NCI-H1930 (cell line): ENCODE results near the gene MYO15B.
A peak's percentile ranks its signal among the peaks of the same experiment; 100 is the strongest.

Experiments
- DNase-seq, 2 experiments: peaks; one replicate each; lab custom pipeline; 2025; lab: John Stamatoyannopoulos, UW

MYO15B gene

DNA sequence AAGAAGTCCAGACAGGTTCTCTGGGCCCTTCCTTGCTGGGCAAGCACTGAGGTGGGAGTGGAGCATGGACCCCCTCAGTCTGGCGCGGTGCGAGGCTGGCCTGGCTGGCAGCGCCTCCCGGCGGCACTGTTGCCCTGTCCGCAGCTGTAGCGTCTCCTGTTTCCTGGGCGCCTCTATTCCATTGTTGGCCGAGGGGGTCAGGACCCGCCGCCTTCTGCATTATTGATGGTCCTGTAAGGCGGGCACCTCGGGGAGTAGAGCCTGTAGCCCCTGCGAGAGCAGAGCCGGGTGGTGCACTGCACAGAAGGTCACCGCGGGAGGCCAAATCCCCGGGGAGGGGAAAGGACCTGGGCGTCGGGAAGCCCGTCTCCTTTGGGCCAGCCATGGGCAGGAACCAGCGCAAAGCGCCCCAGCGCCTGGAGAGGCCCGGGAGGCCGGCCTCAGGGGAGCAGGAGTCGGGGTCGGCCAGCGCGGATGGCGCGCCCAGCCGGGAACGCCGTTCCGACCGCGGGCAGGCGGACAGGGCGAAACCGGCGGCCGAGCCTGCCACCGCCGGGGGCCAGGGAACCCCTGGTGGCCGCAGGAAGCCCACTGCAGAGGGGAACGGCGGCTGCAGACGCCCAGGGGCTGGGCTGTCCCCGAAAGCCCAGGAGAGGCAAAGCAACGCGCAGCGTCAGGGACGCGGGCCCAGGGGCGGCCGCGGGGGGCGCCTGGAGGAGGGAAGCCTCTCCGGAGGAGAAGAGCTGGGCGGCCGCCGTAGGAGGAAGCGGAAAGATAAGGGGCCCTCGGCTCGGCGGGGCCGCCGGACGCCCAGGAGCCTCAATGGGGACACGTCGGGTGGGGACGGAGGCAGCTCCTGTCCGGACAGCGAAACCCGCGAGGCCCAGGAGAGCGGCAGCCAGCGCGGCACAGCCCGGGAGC, at the start of gene MYO15B:
TSS of gene MYO15B (plus strand) at position 126 of the 921 bp plus-strand sequence. CDS start at position 384, 258 bp downstream.
- peak; percentile 50 to 68 for DNase-seq

DNA sequence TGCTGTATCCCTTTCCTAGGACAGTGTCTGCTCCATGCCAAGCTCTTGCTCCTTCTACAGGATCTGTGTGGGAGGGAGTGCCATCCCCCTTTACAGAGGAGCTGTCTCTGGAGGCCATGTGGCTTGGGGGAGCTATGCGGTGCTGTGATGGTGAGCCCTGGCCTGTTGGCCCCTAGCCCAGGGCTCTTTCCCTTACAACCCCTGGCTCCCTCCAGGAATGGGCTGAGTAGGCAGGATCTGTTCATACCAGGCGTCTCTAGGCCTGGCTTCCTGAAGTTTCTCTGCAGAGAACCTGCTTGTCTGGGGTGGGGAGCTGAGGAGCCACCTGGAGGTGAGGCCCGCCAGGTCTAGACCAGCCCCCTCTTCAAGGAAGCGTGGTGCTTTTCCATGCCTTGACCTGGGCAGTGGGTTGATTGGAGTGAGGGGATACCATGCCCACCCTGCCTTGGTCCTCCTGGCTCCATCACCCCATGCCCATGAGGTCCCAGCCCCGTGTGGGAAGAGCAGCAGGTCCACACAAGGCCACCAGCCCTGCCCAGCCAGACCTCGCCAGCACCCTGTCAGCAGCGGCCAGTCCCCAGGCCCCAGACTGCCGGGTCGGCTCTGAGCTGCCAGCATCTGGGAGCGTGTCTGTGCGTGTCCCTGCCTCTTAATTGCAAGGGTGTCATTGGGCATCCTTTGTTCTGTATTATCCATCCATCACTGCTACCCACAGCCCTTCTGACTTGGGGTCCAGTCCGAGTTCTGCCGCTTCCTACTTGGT, 47.5 kb upstream of the MYO15B start:
- DNase-seq, result no peak

DNA sequence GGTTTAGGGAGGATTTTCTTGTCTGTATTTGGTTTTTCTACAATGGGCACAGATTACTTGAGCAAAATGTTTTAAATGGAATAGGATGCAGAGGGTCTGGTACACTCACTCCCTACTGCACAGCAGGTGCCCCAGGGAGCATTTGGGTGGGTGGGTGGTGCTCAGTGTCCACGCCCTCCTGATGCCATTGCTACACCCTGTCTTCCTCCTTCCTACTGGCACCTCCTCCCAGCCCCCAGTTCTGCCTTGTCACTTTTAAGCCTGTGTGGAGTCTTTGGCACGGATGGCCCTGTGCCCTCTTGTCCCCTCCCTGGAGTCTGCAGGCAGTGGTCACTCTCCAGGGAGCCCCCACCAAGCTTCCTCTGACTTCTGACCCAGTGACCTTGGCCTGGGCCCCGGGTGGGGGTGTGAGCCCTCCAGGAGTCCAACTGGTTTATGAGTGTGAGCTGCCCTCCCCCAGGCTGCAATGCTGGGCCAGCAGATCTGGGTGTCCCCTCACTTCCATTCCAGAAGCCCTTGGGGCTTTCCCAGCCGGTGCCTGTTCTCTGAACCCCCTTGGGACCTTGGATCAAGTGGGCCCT, 46.6 kb upstream of the MYO15B start:
- DNase-seq, result no peak

DNA sequence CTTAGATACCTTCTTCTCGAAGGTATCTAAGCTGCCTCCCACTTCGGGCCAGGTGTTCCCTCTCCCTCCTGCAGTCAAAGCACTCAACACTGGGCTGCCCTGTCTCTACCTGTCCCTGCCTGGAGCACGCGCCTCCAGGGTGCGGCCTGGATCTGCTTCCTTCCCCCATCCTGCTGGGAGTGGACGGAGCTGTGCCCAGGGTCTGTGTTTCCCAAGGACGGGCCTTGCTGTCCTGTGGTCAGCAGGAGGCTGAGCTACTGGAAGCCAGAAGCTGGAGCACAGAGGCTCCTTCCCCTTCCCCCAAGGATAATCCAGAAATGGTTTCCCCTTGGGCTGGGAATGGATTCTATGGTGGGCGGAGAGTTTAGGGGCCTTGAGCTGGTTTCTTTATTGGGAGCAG, 45.4 kb upstream of the MYO15B start:
- DNase-seq, result no peak

DNA sequence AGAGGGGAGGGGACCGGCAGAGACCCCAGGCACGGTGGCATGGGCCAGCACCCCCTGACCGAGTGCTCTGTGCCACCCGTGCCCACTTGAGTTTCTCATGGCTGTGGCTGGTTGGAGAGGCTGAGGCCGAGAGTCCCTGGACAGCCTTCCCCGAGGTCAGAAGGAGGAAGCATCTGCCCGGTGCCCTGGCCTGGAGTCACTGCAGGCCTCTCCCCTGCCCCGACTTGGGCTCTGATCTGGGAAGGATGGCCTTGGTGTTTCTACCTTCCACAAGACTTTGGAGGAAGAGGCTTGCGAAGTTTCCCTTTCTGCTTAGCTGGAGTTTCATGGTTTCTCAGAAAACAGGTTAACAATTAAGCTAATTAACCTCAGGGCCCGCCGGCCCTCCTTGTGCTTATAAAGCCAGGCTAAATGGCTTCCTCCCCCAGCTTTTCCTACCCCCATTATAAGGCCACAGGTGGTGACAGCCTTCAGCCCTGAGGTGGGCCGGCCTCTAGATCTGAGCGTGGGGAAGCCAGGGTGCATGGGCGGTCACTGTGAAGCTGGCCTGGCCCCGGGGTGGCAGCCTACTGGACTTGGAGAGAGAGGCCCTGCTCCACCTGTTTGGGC, 44.8 kb upstream of the MYO15B start:
- no peak for DNase-seq

DNA sequence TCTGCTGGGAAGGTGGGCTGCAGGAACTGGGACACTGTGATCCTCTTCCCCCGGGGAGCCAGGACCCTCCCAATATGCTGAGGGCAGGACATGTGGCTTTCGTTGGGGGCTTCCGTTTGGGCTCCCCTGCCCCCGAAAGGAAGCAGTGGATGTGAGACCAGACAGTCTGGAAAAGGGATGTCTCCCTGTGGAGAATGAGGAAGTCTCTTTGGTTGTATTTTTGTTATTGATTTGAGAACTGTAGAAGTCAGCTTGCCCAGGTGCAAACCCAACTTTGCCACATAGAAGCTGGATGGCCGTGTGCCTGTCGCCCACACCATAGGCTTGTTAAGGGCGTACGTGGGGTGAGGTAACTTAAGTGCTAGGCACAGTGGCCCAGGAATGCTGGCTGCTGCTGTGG, 43.4 kb upstream of the MYO15B start:
- no peak for DNase-seq

DNA sequence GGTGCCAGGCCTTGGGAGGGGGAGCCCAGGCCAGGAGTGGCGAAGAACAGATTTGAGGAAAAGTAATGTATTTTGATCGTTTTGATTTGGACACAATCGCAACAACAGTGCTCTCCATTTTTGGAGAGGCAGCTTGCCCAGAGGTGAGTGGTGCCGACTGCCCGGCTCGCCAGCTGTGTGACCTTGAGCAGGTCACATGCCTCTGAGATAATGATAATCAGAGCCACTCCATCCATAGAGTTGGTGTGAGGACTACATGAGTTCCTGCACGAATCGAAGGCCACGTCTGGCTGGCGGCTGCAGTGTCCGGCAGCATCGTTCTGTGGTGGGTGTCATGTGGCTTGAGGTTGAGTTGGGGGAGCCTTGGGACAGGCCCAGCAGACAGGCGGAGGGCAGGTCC, 41.4 kb upstream of the MYO15B start:
- DNase-seq, result no peak

DNA sequence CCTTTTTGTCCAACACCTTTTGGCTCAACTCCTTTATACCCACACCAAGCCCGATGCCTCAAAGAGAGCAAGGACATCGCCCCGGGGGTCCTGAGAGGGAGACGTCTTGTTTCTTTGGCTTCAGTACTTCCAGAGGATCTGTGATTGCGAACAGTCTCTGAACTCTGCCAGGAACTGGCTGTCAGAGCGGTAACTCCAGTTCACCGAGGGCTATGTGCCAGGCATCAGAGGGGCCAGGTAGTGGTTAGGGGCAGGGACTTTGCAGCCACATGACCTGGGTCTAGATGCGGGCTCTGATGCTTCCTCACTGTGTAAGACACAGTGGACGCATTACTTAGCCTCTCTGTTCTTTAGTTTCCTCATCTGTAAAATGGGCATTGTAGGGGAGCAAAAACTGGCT, 40.5 kb upstream of the MYO15B start:
- no peak for DNase-seq

DNA sequence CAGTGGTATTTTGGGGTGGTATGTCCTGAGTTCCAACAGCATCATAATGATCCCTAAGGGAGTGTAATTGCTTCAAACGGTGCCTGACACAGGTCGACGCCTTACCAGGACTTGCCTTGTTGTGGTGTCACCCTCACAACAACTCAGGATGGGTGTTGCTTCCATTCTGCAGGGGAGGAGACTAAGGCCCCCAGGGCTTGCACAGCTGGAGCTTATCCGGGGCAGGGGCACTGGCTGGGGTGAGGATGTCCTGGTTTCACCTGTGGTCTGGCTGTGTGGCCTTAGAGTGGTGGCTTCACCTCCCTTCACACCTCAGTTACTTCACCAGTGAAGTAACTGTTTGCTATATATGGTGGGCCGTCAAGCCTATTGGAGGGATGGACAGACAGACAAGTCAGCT, 38.8 kb upstream of the MYO15B start:
- no peak for DNase-seq

DNA sequence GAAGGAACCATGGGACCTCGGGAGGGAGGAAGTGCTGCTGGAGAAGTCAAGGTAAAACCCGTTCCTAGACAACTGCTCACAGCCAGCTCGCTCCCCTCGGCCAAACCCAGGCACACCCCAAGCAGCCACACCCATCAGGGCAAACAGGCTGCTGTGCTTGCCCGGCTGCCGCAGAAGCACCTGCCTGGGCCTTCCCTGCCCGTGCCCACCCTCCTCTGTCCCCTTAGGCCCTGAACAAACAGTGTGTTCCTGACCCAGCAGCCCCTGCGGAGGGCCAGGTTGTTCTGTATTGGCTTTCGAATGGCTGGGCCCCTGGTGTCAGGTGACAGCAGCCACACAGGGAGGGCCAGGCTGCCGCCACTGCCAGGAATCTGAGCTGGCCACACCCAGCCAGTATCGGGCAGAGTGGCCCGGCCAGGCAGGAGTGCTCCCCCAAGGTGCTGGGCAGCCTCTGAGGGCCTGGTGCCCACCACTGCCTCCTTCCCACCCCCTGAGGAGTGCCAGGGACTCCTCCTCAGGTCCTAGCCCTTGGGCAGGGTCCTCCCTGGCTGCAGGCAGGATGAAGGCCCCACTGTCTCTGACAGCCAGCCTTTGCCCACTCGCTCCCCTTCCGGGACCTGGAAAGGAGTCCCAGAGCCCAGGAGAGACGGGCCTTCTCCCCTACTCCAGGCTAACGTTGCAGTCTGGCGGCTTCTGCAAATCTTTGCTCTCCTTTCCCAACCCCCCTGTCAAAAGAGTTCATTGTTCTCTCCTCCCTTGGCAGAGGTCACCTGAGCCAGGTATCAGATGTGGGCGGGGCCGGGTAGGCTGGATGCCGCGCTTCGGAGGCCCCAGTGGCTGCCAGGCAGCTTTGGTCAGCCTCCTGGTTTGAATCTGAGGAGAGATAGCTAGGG, 38.1 kb upstream of the MYO15B start:
- DNase-seq, result no peak

DNA sequence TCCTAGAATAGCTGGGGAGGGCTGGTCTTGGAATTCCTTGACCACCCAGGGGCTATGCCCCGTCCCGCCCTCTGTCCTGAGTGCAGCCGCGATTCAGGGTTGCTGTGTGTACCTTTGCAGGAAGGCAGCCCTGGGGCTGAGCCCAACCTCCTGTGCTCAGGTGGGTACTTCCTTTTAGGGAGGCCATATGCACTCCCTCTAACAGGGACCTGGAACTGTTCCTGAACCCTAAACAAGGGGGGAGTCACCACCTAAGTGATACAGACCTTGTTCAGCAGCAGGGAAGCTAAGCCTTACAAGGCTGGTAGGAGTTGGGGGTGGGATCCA, 37.5 kb upstream of the MYO15B start:
- no peak for DNase-seq

DNA sequence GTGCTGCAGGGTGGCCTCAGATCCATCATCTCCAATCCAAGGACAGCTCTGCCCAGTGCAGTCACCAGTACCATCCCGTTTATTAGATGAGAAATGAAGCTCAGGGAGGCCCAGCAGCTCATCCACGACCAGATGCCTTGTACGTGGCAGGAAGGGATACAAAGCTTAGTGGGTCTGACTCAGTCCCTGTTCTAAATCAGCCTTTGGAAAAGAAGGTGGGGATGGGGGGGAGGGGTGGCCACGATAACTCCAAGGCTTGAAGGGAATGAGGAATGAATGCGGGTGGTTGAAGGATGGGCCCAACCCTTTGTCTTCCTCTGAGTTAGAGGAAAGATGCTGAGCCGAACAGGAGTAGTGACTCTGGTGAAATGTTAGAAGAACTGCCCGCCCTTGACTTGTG, 36.3 kb upstream of the MYO15B start:
- DNase-seq, result no peak

DNA sequence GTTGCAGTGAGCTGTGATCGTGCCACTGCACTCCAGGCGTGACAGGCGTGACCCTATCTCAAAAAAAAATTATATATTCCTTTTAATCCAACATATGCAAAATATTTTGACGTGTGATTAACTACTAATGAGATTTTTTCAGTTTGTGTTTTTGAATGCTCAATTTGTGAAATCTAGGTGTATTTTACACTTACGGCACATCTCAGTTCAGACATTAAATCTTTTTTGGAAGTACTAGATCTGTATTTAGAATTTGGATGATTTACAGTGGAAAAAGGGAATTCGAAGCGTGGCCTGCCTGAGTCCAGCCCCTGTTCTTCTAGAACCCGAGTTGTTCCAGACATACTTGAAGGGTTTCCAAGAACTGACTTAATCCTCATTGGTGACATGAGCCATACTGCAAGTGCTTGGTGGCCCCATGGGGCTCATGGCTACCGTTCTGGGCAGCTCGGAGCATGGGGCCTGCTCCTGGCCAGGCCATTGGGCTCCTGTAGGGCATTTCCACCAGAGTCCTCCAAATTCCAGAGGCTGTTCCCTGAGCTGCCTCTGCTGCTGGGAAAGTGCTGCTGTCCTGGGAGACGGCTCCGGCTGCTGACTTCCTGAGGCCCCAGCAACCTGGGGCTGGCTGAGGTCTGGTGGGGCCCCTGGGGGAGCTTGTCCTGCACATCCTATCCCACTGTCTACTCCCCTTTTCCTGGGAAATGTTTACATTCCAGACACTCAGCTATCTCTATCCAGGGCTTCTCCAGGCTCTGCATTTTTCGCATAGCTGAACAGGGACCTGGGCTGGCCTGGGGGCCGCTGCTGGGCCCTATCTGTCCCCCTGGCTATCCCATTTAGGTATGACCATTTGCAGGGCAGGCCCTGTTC, 34.9 kb upstream of the MYO15B start:
- no peak for DNase-seq

DNA sequence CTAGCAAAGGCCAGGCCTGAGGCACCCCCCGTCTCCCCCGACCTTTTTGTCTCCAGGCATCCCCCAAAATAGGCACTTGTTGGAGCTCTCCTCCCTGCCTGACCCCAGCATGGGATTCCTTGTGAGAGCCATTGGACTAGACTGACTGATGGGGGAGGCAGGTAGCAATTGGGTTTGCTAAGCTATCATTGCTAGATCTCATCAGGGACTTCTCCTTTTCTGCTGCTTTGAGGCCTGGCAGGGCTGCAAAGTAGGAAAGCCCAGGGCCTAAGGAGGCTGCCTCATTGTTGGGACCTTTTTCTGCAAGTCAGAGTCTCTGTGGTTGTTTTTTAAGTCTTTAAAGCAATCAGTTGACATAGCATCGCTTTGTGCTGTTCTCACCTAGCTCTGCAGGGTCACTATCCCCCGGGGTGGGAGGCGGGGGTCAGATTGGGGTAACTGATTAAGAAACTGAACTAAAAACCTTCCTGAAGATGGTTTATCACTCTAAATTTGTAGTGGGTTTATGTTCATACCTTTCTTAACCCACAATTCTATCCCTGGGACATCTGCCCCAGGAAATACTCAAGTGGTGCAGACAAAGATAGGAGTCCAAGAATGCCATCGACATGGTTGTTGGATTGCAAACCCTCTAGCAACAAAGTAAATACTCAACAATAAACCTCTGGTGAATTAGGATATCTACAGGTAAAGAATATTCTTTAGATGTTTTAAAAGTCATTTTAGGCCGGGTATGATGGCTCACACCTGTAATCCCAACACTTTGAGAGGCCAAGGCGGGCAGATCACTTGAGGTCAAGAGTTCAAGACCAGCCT, 34.1 kb upstream of the MYO15B start:
- DNase-seq, result no peak

DNA sequence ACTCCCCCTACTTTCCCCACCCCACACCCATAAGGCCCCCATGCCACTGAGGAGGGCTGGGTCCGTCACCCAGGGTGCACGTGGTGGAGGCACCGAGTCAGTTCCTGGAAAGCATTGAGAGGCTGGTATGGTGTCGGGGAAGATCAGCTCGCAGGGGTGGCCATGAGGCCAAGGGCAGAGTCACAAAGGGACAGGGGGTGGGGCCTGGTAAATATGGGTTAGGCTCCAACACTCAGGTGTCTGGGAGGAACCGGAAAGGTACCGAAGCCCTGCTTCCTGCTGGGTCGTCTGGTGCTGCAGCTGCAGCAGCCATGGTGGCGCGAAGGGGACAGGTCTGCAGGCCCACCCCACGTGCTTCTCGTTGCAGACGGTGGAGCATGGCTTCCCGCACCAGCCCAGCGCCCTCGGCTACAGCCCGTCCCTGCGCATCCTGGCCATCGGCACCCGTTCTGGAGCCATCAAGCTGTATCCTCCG, 31.9 kb upstream of the MYO15B start:
- no peak for DNase-seq

DNA sequence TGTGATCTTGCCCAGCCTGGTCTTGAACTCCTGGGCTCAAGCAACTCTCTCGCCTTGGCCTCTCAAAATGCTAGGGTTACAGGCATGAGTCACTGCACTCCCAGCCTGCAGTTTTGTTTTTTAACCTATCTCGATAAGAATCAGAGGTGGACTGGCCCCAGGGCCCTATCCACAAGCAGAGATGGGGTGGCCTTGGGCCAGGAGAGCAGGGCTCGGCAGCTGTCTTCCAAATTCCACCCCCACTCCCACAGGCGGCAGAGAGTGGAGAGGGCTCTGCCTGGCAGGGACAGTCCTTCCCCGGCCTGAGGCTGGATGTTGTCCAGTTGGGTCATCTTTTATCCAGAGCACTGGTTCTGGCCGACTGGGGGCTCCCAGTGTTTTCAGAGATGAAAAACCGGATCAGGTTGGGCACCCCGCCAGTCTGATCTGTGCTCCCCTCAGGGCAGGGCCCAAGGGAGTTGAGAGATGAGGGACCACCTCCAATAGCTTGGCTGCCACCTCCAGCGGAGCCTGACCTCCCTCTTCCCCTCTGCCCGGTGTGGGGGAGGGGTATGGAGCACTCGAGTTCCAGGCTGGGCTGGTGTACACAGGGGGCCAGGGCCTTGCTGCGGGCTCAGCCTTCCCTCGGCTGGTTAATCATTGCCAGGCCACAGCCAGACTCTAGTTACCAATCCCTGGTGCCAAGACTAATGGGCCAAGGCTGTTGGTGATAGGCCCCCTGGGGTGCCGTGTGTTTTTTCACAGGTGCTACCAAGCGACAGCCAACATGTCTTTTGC, 30.3 kb upstream of the MYO15B start:
- no peak for DNase-seq

DNA sequence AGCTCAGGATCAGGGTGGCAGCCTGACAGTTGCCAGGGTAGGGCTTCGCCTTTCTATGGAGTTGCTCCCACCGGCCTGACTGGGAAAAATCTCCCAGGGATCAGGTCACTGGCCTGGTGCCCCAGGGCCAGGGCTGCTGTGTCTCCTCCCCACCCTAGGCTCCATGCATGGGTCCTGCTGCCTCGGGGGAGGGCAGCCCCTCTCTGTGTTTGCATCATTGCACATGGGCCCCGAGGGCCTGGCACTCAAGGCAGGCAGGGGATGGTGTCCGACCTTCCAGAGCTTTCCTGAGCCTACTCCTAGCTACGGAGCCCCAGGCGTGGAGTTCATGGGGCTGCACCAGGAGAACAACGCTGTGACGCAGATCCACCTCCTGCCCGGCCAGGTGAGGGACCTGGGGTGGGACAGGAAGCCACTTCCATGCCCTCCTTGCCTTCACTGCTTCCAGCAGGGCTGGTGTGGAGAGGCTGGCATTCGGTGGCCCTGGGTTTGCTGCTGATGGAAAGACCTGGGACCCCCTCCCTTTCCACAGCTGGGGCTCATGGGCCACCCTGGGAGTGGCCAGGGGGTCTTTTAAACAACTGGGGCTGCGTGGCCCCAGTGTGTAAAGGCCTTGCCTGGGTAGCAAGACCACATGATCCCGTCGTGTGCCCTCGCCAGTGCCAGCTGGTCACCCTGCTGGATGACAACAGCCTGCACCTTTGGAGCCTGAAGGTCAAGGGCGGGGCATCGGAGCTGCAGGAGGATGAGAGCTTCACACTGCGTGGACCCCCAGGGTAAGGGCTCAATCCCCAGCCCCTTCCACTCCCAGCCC, 29.5 kb upstream of the MYO15B start:
- no peak for DNase-seq
